RWPE2 (cell line): ENCODE data around the gene SAMD13.
A peak's percentile ranks its signal among the peaks of the same experiment; 100 is the strongest.

Experiments
- ATAC-seq: fragments of 200-7000 bp; cut with Tn5 transposase; 3 replicates; pipeline ENCODE4 v1.9.1; 2021; ENCODE audit warnings: low read depth
- DNase-seq: peaks from one replicate; pipeline ENCODE4 v3.0.0-alpha.2; 2020; ENCODE audit warnings: low spot score
- H3K27ac ChIP-seq: fragments of 450-650 bp; 2 replicates; pipeline ENCODE4 v1.5.1; 2017; ENCODE audit warnings: mild to moderate bottlenecking; ENCODE audit not compliant: poor library complexity, severe bottlenecking
- H3K27me3 ChIP-seq: fragments of 250-450 bp; sonication (Bioruptor Pico); 2 replicates; pipeline ENCODE4 v1.5.1; 2021; ENCODE audit warnings: mild to moderate bottlenecking, moderate library complexity; ENCODE audit not compliant: insufficient read depth, poor library complexity, severe bottlenecking
- H3K36me3 ChIP-seq: fragments of 250-450 bp; sonication (Bioruptor Pico); 2 replicates; pipeline ENCODE4 v1.5.1; 2020; ENCODE audit warnings: low read depth, mild to moderate bottlenecking, moderate library complexity
- H3K4me1 ChIP-seq: fragments of 250-450 bp; sonication (Bioruptor Pico); 2 replicates; pipeline ENCODE4 v1.5.1; 2021; ENCODE audit warnings: mild to moderate bottlenecking, moderate library complexity; ENCODE audit not compliant: insufficient read depth, poor library complexity, severe bottlenecking
- H3K4me3 ChIP-seq: fragments of 250-450 bp; sonication (Bioruptor Pico); 2 replicates; pipeline ENCODE4 v1.5.1; 2021; ENCODE audit warnings: mild to moderate bottlenecking, moderate library complexity; ENCODE audit not compliant: severe bottlenecking
- H3K9me3 ChIP-seq: fragments of 250-450 bp; sonication (Bioruptor Pico); 2 replicates; pipeline ENCODE4 v1.5.1; 2021; ENCODE audit warnings: mild to moderate bottlenecking, moderate library complexity; ENCODE audit not compliant: severe bottlenecking
- TF ChIP-seq, protein P1 (sequence below): fragments of 450-650 bp; IDR thresholded peaks from one replicate; pipeline ENCODE4 v1.5.1; 2017; ENCODE audit warnings: mild to moderate bottlenecking, moderate library complexity; ENCODE audit not compliant: poor library complexity, severe bottlenecking

SAMD13 gene

DNA sequence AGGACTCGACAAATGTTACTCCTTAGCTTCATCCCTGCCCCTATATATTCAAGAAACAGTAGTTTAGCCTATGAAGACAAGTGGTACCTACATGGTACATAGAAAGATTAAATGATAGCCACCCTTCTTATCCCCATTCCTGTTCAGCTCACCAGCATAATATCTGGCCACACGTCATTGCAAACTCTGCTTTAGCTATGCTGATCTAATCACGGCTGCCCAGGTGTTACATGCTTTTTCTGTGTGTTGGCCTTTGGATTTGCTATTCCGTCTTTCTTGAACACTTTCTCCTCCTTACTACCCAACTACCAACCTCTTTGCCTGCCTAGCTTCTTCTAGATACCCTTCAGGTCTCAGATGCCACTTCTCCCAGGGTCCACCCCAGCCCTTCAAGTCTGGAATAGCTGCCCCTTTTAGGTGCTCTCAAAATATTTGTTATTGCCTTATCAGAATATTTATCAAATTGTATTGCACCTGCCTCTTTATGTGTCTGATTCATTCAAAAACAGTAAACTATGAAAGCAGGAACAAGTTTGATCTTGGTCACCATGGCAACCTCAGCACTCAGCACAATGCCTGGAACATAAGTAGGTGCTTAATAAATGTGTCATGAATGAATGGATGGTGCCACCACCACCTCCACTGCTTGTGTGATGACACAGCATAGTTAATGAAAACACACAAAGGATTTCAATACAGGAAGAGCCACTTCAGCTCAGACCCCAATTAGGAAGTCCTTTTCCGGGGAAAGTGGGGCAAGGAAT is 85.4 kb downstream of the SAMD13 start:
- no peak overlapping the region for H3K4me3 ChIP-seq
- DNase-seq, result no peak
- H3K9me3 ChIP-seq, result no peaks in the 10 kb centered on the region
- no peak overlapping the region for H3K27ac ChIP-seq
- no peak for ATAC-seq
- H3K4me1 ChIP-seq, result peaks cover 17% of the 10 kb centered on the region
- H3K36me3 ChIP-seq, result no peaks in the 10 kb centered on the region
- H3K27me3 ChIP-seq, result no peaks in the 10 kb centered on the region
- TF ChIP-seq, protein P1, sequence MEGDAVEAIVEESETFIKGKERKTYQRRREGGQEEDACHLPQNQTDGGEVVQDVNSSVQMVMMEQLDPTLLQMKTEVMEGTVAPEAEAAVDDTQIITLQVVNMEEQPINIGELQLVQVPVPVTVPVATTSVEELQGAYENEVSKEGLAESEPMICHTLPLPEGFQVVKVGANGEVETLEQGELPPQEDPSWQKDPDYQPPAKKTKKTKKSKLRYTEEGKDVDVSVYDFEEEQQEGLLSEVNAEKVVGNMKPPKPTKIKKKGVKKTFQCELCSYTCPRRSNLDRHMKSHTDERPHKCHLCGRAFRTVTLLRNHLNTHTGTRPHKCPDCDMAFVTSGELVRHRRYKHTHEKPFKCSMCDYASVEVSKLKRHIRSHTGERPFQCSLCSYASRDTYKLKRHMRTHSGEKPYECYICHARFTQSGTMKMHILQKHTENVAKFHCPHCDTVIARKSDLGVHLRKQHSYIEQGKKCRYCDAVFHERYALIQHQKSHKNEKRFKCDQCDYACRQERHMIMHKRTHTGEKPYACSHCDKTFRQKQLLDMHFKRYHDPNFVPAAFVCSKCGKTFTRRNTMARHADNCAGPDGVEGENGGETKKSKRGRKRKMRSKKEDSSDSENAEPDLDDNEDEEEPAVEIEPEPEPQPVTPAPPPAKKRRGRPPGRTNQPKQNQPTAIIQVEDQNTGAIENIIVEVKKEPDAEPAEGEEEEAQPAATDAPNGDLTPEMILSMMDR, result no peak

DNA sequence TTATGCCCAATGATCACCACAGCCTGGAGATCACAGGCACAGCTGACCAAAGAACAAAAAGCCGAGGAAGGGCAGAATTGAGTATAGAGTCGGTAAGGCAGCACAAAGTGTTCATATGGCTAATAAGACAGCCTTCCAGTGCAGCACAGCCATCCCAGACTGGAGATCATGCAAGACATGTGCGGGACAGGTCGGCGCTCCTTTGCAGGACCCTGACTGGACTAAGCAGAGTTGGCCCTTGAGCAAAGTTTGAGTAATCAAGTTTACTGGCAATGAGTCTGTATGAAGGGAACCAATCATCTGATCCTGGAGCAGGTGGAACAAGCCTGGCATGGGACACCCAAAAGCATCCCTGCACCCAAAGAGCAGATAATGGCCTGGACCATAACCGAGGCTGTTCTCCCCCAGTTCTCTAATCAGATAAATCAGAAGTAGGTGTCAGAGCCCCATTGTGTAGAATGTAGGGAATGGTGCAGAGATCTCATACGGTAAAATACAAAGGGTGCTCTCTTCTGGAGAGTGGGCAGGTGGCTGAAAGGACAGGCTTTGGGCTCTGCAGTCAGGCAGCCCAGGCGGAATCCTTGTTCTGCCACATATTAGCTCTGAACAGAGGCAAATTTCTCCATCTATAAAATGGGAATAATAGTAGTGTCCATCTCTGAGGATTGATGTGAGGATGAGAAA is 86.1 kb downstream of the SAMD13 start:
- Histone ChIP-seq H3K36me3 (no peaks in the 10 kb centered on the region), H3K4me1 (peaks cover 11% of the 10 kb centered on the region), H3K27me3 (no peaks in the 10 kb centered on the region), H3K9me3 (no peaks in the 10 kb centered on the region), H3K4me3 (no peak overlapping the region), H3K27ac (no peak overlapping the region)
- no peak for ATAC-seq
- TF ChIP-seq, protein P1, result no peak
- no peak for DNase-seq

DNA sequence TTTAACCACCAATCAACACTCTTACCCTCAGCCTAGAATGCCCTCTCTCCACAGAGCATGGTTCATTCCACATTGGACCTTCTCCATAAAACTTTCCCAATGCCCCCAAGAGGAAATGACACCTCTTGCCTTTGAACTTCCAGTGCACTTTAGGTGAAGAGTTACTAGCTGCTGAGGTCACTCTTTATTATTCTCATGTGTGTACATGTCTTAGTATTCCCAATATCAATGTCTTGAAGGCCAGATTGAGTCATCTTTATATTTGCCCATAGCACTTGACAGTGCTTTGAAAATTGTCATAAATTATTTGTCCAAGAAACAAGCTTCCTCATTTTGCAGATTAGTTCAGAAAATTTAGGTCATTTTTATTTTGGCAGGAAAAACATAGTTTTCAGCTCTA is 88.7 kb downstream of the SAMD13 start:
- peaks cover 11% of the 10 kb centered on the region for H3K4me1 ChIP-seq
- no peaks in the 10 kb centered on the region for H3K36me3 ChIP-seq
- H3K9me3 ChIP-seq, result no peaks in the 10 kb centered on the region
- H3K4me3 ChIP-seq, result no peak overlapping the region
- TF ChIP-seq, protein P1, result no peak
- H3K27me3 ChIP-seq, result no peaks in the 10 kb centered on the region
- H3K27ac ChIP-seq, result peak overlapping the region; percentile 7
- ATAC-seq (peak; percentile 83), DNase-seq (no peak)

DNA sequence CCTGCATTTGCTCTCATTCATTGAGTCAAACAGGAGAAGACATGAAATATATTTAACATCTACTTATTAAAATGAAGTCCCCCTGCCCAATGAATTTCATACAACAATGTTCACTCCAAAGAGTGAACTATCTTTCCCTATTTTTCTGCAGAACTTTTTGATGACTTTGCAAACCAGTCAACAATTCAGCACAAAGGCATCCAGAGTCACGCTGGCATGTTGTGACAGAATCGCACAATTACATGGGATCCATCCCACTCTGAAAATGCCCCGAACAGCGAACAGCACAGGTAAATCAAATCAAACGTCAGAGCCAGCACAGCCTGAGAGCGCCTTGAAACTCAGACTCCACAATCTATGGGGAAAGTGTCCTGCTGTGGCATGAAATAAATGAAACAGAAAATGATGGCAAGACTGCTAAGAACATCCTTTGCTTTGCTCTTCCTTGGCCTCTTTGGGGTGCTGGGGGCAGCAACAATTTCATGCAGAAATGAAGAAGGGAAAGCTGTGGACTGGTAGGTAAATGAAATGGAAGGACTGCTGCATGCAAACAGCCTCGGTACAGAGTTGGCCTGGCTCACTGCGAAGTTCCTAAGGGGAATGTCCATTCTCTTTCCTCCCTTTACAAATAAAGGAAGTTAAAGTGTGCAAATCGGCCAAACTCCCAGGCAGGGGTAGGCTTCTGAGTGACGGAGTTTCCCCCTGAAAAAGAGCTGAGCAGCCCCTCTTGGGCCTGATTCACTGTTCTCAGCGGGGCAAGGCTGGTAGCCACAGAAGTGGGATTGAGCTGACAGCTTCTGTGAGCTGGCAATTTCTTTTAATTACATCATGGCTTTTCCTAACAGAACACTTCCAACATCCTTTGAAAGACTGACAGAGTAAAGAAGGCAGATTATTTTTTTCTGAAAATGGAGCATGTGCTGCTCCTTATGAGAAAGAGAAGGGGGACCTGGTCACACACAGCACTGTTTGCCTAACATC is 97.0 kb downstream of the SAMD13 start, which contains the start of gene DNASE2B:
DNASE2B (plus strand) TSS at position 310 of the 981 bp plus-strand sequence; CDS start at position 391, 81 bp downstream.
- peaks cover 6% of the 10 kb centered on the region for H3K4me1 ChIP-seq
- no peak for ATAC-seq

More for the DNA sequence above, 97.0 kb downstream of the SAMD13 start, which contains the start of gene DNASE2B:
- no peaks in the 10 kb centered on the region for H3K36me3 ChIP-seq
- TF ChIP-seq, protein P1, result no peak
- no peaks in the 10 kb centered on the region for H3K9me3 ChIP-seq
- no peaks in the 10 kb centered on the region for H3K27me3 ChIP-seq
- DNase-seq, result no peak
- H3K4me3 ChIP-seq, result no peak within 1 kb of the TSS
- H3K27ac ChIP-seq, result no peak within 1 kb of the TSS
